IPS-20b (cell line): ENCODE data around the gene PLEKHS1.

Experiments used
- H3K27ac ChIP-seq: one replicate; pipeline ENCODE4 v1.5.1; 2013; ENCODE audit warnings: low read length
- H3K27me3 ChIP-seq: 2 replicates; pipeline ENCODE4 v1.6.1; 2013; ENCODE audit warnings: mild to moderate bottlenecking, low read length, inconsistent platforms; ENCODE audit not compliant: insufficient read depth
- H3K36me3 ChIP-seq: 2 replicates; pipeline ENCODE4 v1.6.1; 2013; ENCODE audit warnings: low read depth, mild to moderate bottlenecking, inconsistent platforms, low read length, moderate library complexity; ENCODE audit not compliant: insufficient read depth
- H3K4me1 ChIP-seq: 2 replicates; pipeline ENCODE4 v1.6.1; 2013; ENCODE audit warnings: mild to moderate bottlenecking, control low read depth, inconsistent platforms, low read length, moderate library complexity; ENCODE audit not compliant: insufficient read depth
- H3K4me3 ChIP-seq: 2 replicates; pipeline ENCODE4 v1.5.1; 2013; ENCODE audit warnings: mild to moderate bottlenecking, low read length, inconsistent platforms
- H3K9ac ChIP-seq: 2 replicates; pipeline ENCODE4 v1.6.1; 2013; ENCODE audit warnings: low read depth, mild to moderate bottlenecking, inconsistent platforms, low read length, moderate library complexity
- H3K9me3 ChIP-seq: 2 replicates; pipeline ENCODE4 v1.6.1; 2013; ENCODE audit warnings: mild to moderate bottlenecking, low read depth, low read length, inconsistent platforms; ENCODE audit not compliant: insufficient read depth

PLEKHS1 gene

DNA sequence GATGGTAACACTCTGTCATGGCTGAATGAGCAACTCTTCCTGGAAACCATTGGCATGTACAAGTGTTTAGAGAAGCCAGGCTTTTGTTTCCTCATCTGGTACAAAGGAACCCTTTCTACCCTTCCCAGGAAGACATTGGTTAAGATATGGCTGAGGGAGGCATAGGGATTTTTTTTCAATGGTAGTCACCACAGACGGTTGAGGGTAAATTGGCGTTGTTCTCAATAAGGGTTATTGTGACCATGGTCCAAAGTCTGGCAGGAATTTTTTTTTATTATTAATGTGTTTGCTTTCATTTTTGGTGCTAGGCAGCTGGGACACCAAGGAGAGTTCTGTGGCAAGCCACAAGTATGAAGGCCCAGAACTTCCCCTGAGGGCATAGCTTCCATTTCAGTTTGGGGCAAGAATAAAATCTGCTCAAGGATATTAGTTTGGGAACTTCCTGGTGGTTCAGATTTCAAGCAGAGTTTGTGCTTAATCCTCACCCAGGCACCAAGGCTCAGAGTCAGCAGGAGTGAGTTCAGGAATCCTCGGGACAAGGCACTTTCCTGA is at the start of gene PLEKHS1:
Gene PLEKHS1, plus strand, starts transcription at position 502 of the 552 bp plus-strand sequence. CDS start 3,596 bp downstream, outside the sequence.
- Histone ChIP-seq H3K9ac (no peak within 1 kb of the TSS), H3K4me3 (no peak within 1 kb of the TSS), H3K27me3 (no peaks in the 10 kb centered on the region), H3K36me3 (no peaks in the 10 kb centered on the region), H3K27ac (no peak within 1 kb of the TSS), H3K4me1 (no peaks in the 10 kb centered on the region), H3K9me3 (no peaks in the 10 kb centered on the region)

GRCh38 chr10:113704637-113705343 is 46.7 kb upstream of the PLEKHS1 start:
- Histone ChIP-seq H3K4me1 (peaks cover 13% of the 10 kb centered on the region; the same call in 1 of the 2 replicates), H3K36me3 (no peaks in the 10 kb centered on the region), H3K4me3 (no peak overlapping the region), H3K9me3 (no peaks in the 10 kb centered on the region), H3K27me3 (no peaks in the 10 kb centered on the region), H3K27ac (no peak overlapping the region), H3K9ac (no peak overlapping the region)

- Histone ChIP-seq H3K36me3 (no peaks in the 10 kb centered on the region), H3K27me3 (no peaks in the 10 kb centered on the region), H3K4me1 (peaks cover 17% of the 10 kb centered on the region), H3K9ac (no peak overlapping the region), H3K4me3 (no peak overlapping the region), H3K27ac (no peak overlapping the region), H3K9me3 (no peaks in the 10 kb centered on the region)
These were observed 46.2 kb upstream of the PLEKHS1 start for GRCh38 chr10:113705344-113705652.

DNA sequence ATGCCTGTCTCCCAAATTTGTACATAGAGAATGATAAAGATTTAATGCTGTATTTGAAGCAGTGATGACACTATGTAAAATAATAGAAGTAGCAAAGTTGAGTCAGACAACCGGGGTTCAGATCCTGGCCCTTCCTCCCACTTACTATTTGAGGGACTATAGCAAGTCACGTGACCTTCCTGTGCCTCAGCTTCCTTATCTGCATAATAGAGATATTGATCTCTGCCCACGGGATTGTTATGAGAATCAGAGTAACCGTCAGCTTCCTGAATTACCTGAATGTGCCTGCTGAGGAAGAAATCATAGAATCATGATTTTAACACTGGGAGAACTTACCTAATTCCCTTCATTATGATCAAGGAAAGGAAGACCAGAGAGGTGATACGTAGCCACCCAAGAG is 44.9 kb upstream of the PLEKHS1 start:
- no peak overlapping the region for H3K4me3 ChIP-seq
- H3K27me3 ChIP-seq: no peaks in the 10 kb centered on the region
- H3K27ac ChIP-seq: no peak overlapping the region
- H3K36me3 ChIP-seq: no peaks in the 10 kb centered on the region
- no peak overlapping the region for H3K9ac ChIP-seq
- H3K4me1 ChIP-seq: peaks cover 22% of the 10 kb centered on the region
- no peaks in the 10 kb centered on the region for H3K9me3 ChIP-seq

- Histone ChIP-seq H3K9ac (no peak overlapping the region), H3K27ac (no peak overlapping the region), H3K4me1 (peaks cover 23% of the 10 kb centered on the region), H3K9me3 (no peaks in the 10 kb centered on the region), H3K36me3 (no peaks in the 10 kb centered on the region), H3K27me3 (no peaks in the 10 kb centered on the region), H3K4me3 (no peak overlapping the region)
These were observed 42.8 kb upstream of the PLEKHS1 start for GRCh38 chr10:113708640-113709039.

- H3K27ac ChIP-seq: no peak overlapping the region
These were observed 42.2 kb upstream of the PLEKHS1 start for GRCh38 chr10:113709221-113709838.

GRCh38 chr10:113711142-113711541 is 40.3 kb upstream of the PLEKHS1 start:
- H3K27ac ChIP-seq: no peak overlapping the region
- H3K4me1 ChIP-seq: peaks cover 18% of the 10 kb centered on the region
- H3K4me3 ChIP-seq: no peak overlapping the region
- no peaks in the 10 kb centered on the region for H3K36me3 ChIP-seq
- no peaks in the 10 kb centered on the region for H3K27me3 ChIP-seq
- H3K9ac ChIP-seq: no peak overlapping the region
- no peaks in the 10 kb centered on the region for H3K9me3 ChIP-seq

More at GRCh38 chr10:113709221-113709838, 42.2 kb upstream of the PLEKHS1 start:
- H3K27me3 ChIP-seq: no peaks in the 10 kb centered on the region
- H3K4me1 ChIP-seq: peaks cover 23% of the 10 kb centered on the region
- H3K9ac ChIP-seq: peak overlapping the region; percentile 22; the same call in 1 of the 2 replicates
- H3K9me3 ChIP-seq: no peaks in the 10 kb centered on the region
- no peaks in the 10 kb centered on the region for H3K36me3 ChIP-seq
- H3K4me3 ChIP-seq: no peak overlapping the region; the same call in 1 of the 2 replicates

DNA sequence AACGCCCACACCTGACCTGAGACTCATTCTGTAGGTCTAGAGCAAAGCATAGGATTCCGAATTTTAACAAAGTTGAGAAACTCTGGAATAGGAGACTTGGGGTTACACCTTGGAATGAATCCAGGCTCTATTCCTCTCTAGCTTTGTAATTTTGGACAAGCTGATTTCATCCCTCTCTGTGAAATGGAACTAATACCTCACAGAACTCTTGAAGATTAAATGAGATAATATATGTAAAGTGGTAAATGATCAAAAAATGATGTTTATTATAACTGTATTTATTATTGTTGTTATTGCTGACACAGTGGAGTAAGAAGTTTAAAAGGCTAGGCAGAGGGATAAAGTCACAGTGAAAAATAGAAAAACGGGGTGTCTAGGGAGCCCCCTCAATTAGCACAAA is 39.5 kb upstream of the PLEKHS1 start:
- H3K9ac ChIP-seq: no peak overlapping the region
- no peak overlapping the region for H3K4me3 ChIP-seq
- H3K27me3 ChIP-seq: no peaks in the 10 kb centered on the region
- no peak overlapping the region for H3K27ac ChIP-seq
- no peaks in the 10 kb centered on the region for H3K9me3 ChIP-seq
- H3K4me1 ChIP-seq: peaks cover 18% of the 10 kb centered on the region
- no peaks in the 10 kb centered on the region for H3K36me3 ChIP-seq

DNA sequence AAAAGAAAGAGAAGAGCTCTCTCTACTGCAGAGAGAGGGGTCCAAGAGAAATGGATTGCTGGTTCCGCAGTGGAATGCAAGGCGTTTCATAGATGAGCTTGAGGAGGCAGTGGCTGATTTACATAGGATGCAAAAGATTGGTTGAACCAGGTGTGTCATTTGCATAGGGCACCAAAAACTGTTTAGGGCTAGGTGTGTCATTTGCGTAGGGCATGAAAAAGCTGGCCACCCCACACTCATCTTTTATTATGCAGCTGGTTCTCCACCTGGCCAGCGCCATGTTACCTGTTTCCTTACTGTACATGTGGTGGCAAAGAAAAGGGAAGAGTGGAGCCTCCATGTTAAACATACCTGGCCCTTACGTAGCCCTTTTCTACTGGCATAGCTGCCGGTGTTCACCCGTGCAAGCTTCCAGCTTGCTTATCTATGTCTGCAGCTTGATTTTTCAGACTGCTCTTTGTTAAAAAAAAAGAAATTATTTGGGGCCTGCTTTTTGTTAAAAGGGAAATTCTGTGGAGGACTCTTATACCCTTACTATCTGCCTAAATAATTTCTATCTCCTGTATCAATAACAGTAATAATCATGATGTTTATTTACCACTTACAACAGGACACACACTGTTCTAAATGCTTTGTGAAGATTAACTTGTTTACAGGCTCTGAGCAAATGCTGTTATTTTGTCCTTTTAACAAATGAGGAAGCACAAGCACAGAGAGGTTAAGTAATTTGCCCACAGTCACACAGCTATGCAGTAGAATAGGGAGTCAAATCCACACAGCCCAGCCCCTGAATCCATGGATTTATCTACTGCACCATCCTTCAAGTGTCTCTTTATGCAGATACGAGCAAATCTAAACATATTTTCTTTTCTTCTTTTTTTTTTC is 38.5 kb upstream of the PLEKHS1 start:
- Histone ChIP-seq H3K36me3 (no peaks in the 10 kb centered on the region), H3K27ac (no peak overlapping the region), H3K4me1 (peaks cover 18% of the 10 kb centered on the region), H3K9ac (peak overlapping the region; percentile 29; the same call in 1 of the 2 replicates), H3K4me3 (no peak overlapping the region), H3K9me3 (no peaks in the 10 kb centered on the region), H3K27me3 (no peaks in the 10 kb centered on the region)

DNA sequence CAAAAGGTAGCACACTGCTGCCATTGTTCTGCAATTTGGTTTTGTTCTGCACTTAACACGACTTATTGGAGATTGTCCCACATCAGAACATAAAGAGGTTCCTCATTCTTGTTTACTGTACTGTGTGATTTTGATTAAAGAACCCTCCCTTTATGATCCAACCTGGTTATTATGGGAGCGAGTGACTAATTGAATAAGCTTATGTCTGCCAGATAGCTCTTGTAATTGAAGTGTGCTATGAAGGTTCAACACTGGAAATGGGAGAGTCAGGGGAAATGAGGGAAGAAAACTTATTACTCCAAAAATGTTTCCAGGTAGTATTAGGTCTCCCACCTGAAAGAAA is 37.9 kb upstream of the PLEKHS1 start:
- Histone ChIP-seq H3K36me3 (no peaks in the 10 kb centered on the region), H3K9me3 (no peaks in the 10 kb centered on the region), H3K4me3 (no peak overlapping the region), H3K27ac (no peak overlapping the region), H3K9ac (no peak overlapping the region), H3K4me1 (peaks cover 18% of the 10 kb centered on the region), H3K27me3 (no peaks in the 10 kb centered on the region)

DNA sequence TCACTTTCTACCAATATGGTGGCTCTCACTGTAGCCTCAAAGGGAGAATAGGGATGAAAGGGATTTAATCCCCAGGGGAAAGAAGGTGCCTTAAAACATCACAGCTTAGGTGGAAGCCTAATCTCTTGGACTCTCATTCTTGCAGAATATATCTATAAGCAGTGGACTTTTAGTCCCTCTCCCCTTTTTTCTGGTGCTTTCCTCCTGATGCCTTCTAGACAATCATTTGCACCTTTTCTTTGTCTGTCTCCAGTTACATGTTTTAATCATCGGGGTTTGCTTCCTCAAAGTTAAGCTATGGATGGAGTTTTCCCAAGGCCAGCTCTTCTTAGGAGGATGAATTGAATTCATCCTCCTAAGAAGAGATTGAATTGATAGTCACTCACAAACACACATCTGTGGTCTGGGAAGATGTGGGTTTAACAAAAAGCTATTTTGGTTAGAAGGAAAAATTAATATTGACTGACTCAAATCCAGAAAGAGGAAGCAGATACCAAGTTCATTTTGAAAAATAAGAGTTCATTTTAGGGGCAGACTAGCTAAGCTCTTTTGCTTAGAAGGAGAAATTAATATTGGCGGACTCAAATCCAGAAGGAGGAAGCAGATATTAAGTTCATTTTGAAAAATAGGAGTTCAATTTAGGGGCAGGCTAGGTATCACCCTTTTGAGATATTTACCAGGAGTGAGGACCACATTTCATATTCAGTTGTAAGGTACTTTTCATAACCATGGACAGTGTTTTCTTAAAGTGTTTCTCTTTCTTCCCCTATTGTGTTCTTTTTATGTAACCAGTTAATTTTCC is 35.2 kb upstream of the PLEKHS1 start:
- Histone ChIP-seq H3K4me1 (0 out of 2 replicates have a peak, but pooled peaks cover 3% of the 10 kb centered on the region), H3K4me3 (no peak overlapping the region), H3K27me3 (no peaks in the 10 kb centered on the region), H3K9ac (no peak overlapping the region), H3K9me3 (no peaks in the 10 kb centered on the region), H3K27ac (no peak overlapping the region), H3K36me3 (no peaks in the 10 kb centered on the region)
